Bronchial epithelial cell (primary cell): ENCODE results near the gene ERO1A. TPM values are rescaled to one million over a fixed set of nuclear protein-coding genes. Genes with fewer than 3 reads are reported as not detected.

Experiments used
- DNase-seq: peaks from one replicate; pipeline ENCODE4 v3.0.0-alpha.2; 2010; ENCODE audit warnings: low read depth
- FAIRE-seq: peaks from 2 replicates; lab custom pipeline; 2011; peaks lifted over from hg19 to GRCh38; lab: Jason Lieb, UNC
- H3K27me3 ChIP-seq: 2 replicates; pipeline ENCODE4 v1.5.1; 2011; ENCODE audit warnings: low read length; ENCODE audit not compliant: control insufficient read depth, insufficient read depth
- H3K36me3 ChIP-seq: 2 replicates; pipeline ENCODE4 v1.5.1; 2011; ENCODE audit warnings: low read length; ENCODE audit not compliant: control insufficient read depth, insufficient read depth
- H3K4me3 ChIP-seq: 2 replicates; pipeline ENCODE4 v1.5.1; 2011; ENCODE audit warnings: mild to moderate bottlenecking, low read depth, low read length, control low read depth
- CTCF ChIP-seq: IDR thresholded peaks from 2 replicates; pipeline ENCODE4 v1.5.1; 2011; ENCODE audit warnings: mild to moderate bottlenecking, moderate library complexity, low read length, control low read depth, inconsistent platforms; ENCODE audit not compliant: insufficient read depth, severe bottlenecking
- total RNA-seq: library from RNA; depleted of rRNA; stranded (reverse); fragments of >200 nt; gene quantifications from 2 replicates; pipeline ENCODE4 v1.2.1, GENCODE V29; 2014

Gene ERO1A
- 216 and 486 TPM in 2 replicates for total RNA-seq

- Histone ChIP-seq H3K4me3 (peak within 1 kb of the TSS; percentile 98), H3K27me3 (no peaks in the 10 kb centered on the region), H3K36me3 (peaks cover 2% of the 10 kb centered on the region)
- DNase-seq (peak; percentile 82), FAIRE-seq (no peak)
- TF ChIP-seq CTCF, result peak; percentile 10
Measured at GRCh38 chr14:52695481-52696091, at the start of gene ERO1A. TSS of gene ERO1A (minus strand) at chr14:52695558. CDS start at chr14:52695481, 77 bp downstream.

- FAIRE-seq, result no peak
- Histone ChIP-seq H3K36me3 (no peaks in the 10 kb centered on the region), H3K4me3 (no peak overlapping the region), H3K27me3 (no peaks in the 10 kb centered on the region)
- no peak for TF ChIP-seq CTCF
- no peak for DNase-seq
Measured at GRCh38 chr14:52741865-52742264, 46.5 kb upstream of the ERO1A start.

- Histone ChIP-seq H3K27me3 (no peaks in the 10 kb centered on the region), H3K4me3 (no peak overlapping the region), H3K36me3 (no peaks in the 10 kb centered on the region)
- DNase-seq (no peak), FAIRE-seq (no peak)
- no peak for TF ChIP-seq CTCF
Measured at GRCh38 chr14:52740751-52741150, 45.4 kb upstream of the ERO1A start.

GRCh38 chr14:52738409-52738808 lies 43.1 kb upstream of the ERO1A start:
- no peak for FAIRE-seq

GRCh38 chr14:52735921-52736489 lies 40.6 kb upstream of the ERO1A start:
- Histone ChIP-seq H3K36me3 (no peaks in the 10 kb centered on the region), H3K4me3 (no peak overlapping the region), H3K27me3 (no peaks in the 10 kb centered on the region)
- FAIRE-seq (no peak), DNase-seq (no peak)
- TF ChIP-seq CTCF, result no peak

More at GRCh38 chr14:52738409-52738808, 43.1 kb upstream of the ERO1A start:
- no peak for TF ChIP-seq CTCF
- H3K4me3 ChIP-seq, result no peak overlapping the region
- H3K27me3 ChIP-seq, result no peaks in the 10 kb centered on the region
- no peak for DNase-seq
- no peaks in the 10 kb centered on the region for H3K36me3 ChIP-seq
